ENCODE measurements around the gene GNAQ. TPM values are rescaled to one million over a fixed set of nuclear protein-coding genes. Genes with fewer than 3 reads are reported as not detected.
A peak's percentile ranks its signal among the peaks of the same experiment; 100 is the strongest.

GNAQ gene
- polyA plus RNA-seq, 1 of the 3 experiments (the other 2 are of a cell fraction), result 20.9 TPM

DNA sequence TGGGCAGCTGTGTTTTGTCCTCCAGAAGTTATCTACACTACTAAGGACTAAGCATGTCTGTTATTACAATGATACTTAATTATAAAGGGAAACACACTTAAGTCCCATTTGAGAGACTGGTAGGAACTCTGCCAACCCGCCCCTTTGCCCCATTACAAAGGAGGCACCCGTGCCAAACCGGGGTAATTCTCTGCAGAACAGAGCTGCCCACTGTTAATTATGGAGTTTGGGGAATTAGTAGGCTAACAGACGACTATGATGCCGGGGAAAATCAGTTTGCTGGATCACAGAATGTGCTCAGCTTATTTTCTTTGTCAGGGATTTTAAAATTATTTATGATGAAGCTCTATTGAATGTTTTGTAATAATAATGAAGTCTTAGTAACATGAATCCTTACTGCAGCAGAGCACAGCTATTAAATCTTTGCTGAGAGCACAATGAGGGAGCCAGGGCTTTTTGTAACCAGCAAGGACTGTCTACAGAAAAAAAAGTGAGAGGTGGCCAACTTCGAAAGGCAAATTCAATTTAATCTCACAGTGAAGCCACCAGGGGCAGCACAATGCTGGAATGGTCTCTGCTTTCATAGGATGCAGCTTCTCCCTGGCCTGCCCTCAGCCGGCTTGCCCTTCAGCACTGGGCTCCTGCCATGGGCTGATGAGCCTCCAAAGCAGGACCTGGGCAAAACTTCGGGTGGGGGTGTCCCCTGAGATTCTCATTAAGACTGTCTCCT is 134.5 kb downstream of the GNAQ start:
- no peaks in the 10 kb centered on the region for H3K9me3 ChIP-seq
- WGBS (ENCODE audit: low lambda C conversion rate), result 39% methylated on average over 8 of the region's 8 CpGs
- H3K4me3 ChIP-seq (ENCODE audit: low read depth in 2 of 2, low read length in 1 of 2), result no peak overlapping the region
- peaks cover 24 to 27% of the 10 kb centered on the region in 2 experiments; a peak in 3 of 4 replicates for H3K4me1 ChIP-seq (ENCODE audit: control insufficient read depth in 1 of 2, insufficient read depth in 2 of 2, low read depth in 1 of 2, low read length in 1 of 2)
- peak overlapping the region; percentile 1 to 83; a peak in 3 of 4 replicates for H3K27ac ChIP-seq (ENCODE audit: low read depth in 2 of 2, low read length in 1 of 2)
- H3K79me2 ChIP-seq (ENCODE audit: insufficient read depth), result peaks cover 30% of the 10 kb centered on the region
- H2AFZ ChIP-seq (ENCODE audit: low read depth), result no peak overlapping the region
- H3K36me3 ChIP-seq (replicated peaks in 1 of 2; ENCODE audit: control insufficient read depth in 1 of 2, insufficient read depth in 2 of 2, low read length in 1 of 2), result peaks cover 0 to 5% of the 10 kb centered on the region in 2 experiments
- peak; percentile 65 for DNase-seq
- H3F3A ChIP-seq (replicated peaks; ENCODE audit: insufficient read depth), result peaks cover 15% of the 10 kb centered on the region
- POLR2A ChIA-PET, result interaction anchor here (0.6 to 1.1 kb wide), 6 partner anchors 14 to 464 kb away, joined by 3 to 5 read pairs (median 3); partner anchors contain the start of genes GNAQ and PSAT1
- 0 out of 2 replicates have a peak overlapping the region, but pooled peaks have one; percentile 15 for H3K4me2 ChIP-seq
- no peaks in the 10 kb centered on the region for H3K9me2 ChIP-seq
- no peak overlapping the region for H3K9ac ChIP-seq
- CTCF ChIA-PET, result interaction anchor here (0.5 to 3.1 kb wide), 41 partner anchors 9 to 465 kb away, joined by 3 to 35 read pairs (median 4); partner anchors contain the start of gene GNAQ
- H4K20me1 ChIP-seq (ENCODE audit: insufficient read depth), result peaks cover 21% of the 10 kb centered on the region
- no peaks in the 10 kb centered on the region for H3K27me3 ChIP-seq (ENCODE audit: insufficient read depth)
- TF ChIP-seq ELF1 (IDR thresholded peaks at IDR 0.05) (no peak), RAD21 (IDR thresholded peaks at IDR 0.05; ENCODE audit: low read length) (peak; percentile 55), JUND (IDR thresholded peaks at IDR 0.05) (no peak), FOXJ3 (CRISPR knock-in tag; IDR thresholded peaks at IDR 0.05) (peak; percentile 77), MEF2A (IDR thresholded peaks at IDR 0.05; ENCODE audit: borderline replicate concordance, low read depth) (no peak), NRF1 (IDR thresholded peaks at IDR 0.05; ENCODE audit: low read depth, low read length) (no peak), GATA2 (CRISPR knock-in tag; IDR thresholded peaks at IDR 0.05) (peak; percentile 90), RXRA (IDR thresholded peaks at IDR 0.05; ENCODE audit: borderline replicate concordance, low read depth) (no peak), TAF1 (IDR thresholded peaks at IDR 0.05; ENCODE audit: borderline replicate concordance, low read depth, low read length) (no peak), NFIC (IDR thresholded peaks at IDR 0.05; ENCODE audit: borderline replicate concordance) (no peak), TEAD4 (IDR thresholded peaks at IDR 0.05; ENCODE audit: borderline replicate concordance, insufficient read depth) (no peak), FOXM1 (IDR thresholded peaks at IDR 0.05; ENCODE audit: low read depth) (no peak), SIN3A (IDR thresholded peaks at IDR 0.05; ENCODE audit: borderline replicate concordance, low read depth, low read length) (no peak), MXI1 (IDR thresholded peaks at IDR 0.05; ENCODE audit: low read depth, low read length) (no peak), CHD2 (IDR thresholded peaks at IDR 0.05; ENCODE audit: low read length, partially characterized antibody) (peak; percentile 71), YY1 (IDR thresholded peaks at IDR 0.05; ENCODE audit: low read depth) (no peak), GABPA (IDR thresholded peaks at IDR 0.05; ENCODE audit: low read depth) (no peak), RFX5 (IDR thresholded peaks at IDR 0.05; ENCODE audit: low read length) (no peak), RCOR1 (IDR thresholded peaks at IDR 0.05; ENCODE audit: low read length) (peak; percentile 83)
- TF ChIP-seq, protein P1, sequence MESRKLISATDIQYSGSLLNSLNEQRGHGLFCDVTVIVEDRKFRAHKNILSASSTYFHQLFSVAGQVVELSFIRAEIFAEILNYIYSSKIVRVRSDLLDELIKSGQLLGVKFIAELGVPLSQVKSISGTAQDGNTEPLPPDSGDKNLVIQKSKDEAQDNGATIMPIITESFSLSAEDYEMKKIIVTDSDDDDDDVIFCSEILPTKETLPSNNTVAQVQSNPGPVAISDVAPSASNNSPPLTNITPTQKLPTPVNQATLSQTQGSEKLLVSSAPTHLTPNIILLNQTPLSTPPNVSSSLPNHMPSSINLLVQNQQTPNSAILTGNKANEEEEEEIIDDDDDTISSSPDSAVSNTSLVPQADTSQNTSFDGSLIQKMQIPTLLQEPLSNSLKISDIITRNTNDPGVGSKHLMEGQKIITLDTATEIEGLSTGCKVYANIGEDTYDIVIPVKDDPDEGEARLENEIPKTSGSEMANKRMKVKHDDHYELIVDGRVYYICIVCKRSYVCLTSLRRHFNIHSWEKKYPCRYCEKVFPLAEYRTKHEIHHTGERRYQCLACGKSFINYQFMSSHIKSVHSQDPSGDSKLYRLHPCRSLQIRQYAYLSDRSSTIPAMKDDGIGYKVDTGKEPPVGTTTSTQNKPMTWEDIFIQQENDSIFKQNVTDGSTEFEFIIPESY (IDR thresholded peaks at IDR 0.05; ENCODE audit: borderline replicate concordance, low read depth), result no peak
- TF ChIP-seq, protein P2, sequence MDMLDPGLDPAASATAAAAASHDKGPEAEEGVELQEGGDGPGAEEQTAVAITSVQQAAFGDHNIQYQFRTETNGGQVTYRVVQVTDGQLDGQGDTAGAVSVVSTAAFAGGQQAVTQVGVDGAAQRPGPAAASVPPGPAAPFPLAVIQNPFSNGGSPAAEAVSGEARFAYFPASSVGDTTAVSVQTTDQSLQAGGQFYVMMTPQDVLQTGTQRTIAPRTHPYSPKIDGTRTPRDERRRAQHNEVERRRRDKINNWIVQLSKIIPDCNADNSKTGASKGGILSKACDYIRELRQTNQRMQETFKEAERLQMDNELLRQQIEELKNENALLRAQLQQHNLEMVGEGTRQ (IDR thresholded peaks at IDR 0.05; ENCODE audit: borderline replicate concordance, low read depth, low read length), result peak; percentile 46; the same call in 1 of the 2 replicates
- TF ChIP-seq, protein P3, sequence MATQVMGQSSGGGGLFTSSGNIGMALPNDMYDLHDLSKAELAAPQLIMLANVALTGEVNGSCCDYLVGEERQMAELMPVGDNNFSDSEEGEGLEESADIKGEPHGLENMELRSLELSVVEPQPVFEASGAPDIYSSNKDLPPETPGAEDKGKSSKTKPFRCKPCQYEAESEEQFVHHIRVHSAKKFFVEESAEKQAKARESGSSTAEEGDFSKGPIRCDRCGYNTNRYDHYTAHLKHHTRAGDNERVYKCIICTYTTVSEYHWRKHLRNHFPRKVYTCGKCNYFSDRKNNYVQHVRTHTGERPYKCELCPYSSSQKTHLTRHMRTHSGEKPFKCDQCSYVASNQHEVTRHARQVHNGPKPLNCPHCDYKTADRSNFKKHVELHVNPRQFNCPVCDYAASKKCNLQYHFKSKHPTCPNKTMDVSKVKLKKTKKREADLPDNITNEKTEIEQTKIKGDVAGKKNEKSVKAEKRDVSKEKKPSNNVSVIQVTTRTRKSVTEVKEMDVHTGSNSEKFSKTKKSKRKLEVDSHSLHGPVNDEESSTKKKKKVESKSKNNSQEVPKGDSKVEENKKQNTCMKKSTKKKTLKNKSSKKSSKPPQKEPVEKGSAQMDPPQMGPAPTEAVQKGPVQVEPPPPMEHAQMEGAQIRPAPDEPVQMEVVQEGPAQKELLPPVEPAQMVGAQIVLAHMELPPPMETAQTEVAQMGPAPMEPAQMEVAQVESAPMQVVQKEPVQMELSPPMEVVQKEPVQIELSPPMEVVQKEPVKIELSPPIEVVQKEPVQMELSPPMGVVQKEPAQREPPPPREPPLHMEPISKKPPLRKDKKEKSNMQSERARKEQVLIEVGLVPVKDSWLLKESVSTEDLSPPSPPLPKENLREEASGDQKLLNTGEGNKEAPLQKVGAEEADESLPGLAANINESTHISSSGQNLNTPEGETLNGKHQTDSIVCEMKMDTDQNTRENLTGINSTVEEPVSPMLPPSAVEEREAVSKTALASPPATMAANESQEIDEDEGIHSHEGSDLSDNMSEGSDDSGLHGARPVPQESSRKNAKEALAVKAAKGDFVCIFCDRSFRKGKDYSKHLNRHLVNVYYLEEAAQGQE (IDR thresholded peaks at IDR 0.05; ENCODE audit: low read depth, low read length), result no peak
- TF ChIP-seq, protein P4, sequence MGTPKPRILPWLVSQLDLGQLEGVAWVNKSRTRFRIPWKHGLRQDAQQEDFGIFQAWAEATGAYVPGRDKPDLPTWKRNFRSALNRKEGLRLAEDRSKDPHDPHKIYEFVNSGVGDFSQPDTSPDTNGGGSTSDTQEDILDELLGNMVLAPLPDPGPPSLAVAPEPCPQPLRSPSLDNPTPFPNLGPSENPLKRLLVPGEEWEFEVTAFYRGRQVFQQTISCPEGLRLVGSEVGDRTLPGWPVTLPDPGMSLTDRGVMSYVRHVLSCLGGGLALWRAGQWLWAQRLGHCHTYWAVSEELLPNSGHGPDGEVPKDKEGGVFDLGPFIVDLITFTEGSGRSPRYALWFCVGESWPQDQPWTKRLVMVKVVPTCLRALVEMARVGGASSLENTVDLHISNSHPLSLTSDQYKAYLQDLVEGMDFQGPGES (IDR thresholded peaks at IDR 0.05; ENCODE audit: low read depth, low read length), result no peak
- TF ChIP-seq, protein P5, sequence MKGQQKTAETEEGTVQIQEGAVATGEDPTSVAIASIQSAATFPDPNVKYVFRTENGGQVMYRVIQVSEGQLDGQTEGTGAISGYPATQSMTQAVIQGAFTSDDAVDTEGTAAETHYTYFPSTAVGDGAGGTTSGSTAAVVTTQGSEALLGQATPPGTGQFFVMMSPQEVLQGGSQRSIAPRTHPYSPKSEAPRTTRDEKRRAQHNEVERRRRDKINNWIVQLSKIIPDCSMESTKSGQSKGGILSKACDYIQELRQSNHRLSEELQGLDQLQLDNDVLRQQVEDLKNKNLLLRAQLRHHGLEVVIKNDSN (IDR thresholded peaks at IDR 0.05; ENCODE audit: borderline replicate concordance, low read depth), result 0 out of 2 replicates have a peak, but pooled peaks have one; percentile 27
- TF ChIP-seq, protein P6, sequence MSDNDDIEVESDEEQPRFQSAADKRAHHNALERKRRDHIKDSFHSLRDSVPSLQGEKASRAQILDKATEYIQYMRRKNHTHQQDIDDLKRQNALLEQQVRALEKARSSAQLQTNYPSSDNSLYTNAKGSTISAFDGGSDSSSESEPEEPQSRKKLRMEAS (IDR thresholded peaks at IDR 0.05; ENCODE audit: low read depth), result no peak

Data from SK-N-SH (cell line).